K562 (cell line): ENCODE data around the gene B3GALT5. TPM values are rescaled to one million over a fixed set of nuclear protein-coding genes. Genes with fewer than 3 reads are reported as not detected.

Experiments
- ATAC-seq: fragments of 200-7000 bp; cut with Tn5 transposase; 3 replicates; pipeline ENCODE4 v1.9.1; 2020; ENCODE audit warnings: moderate library complexity
- BruUV-seq: library from RNA; stranded (reverse); fragments of 400-500 nt; replicated peaks from 2 replicates; lab custom pipeline; 2021; lab: Mats Ljungman, UMichigan
- CTCF ChIA-PET: fragments of 300-600 bp; formaldehyde crosslinking; extraction: SDS; loops from one replicate; lab custom pipeline; 2021; ENCODE audit warnings: low intra/inter-chr PET ratio; lab: Yijun Ruan, JAX
- POLR2A ChIA-PET: fragments of 300-600, 350-650 bp; sonication (Branson Sonifier 250); formaldehyde crosslinking; extraction: SDS; loops from one replicate; lab custom pipeline; 2021; ENCODE audit warnings: antibody characterized with exemption, inconsistent platforms; lab: Yijun Ruan, JAX
- DNase-seq, 4 experiments: peaks; one replicate each; pipeline versions ENCODE4 v3.0.0 to v3.0.0-alpha.2; 2011 to 2018; ENCODE audit warnings: low spot score in 3 of 4, mixed read lengths in 3 of 4; ENCODE audit errors: extremely low read depth in 1 of 4
- FAIRE-seq: peaks from 2 replicates; lab custom pipeline; 2011; peaks lifted over from hg19 to GRCh38; lab: Jason Lieb, UNC
- H2AFZ ChIP-seq: 2 replicates; pipeline ENCODE4 v1.6.0; 2011; ENCODE audit warnings: low read depth, low read length, control low read depth, inconsistent platforms
- H3K27ac ChIP-seq: fragments of 200-600 bp; 3 replicates; pipeline ENCODE4 v1.8.0; 2011; ENCODE audit warnings: low read depth, mild to moderate bottlenecking, control low read depth, inconsistent platforms, low read length, moderate library complexity, mixed read lengths; ENCODE audit errors: extremely low read depth
- H3K27me3 ChIP-seq, 2 experiments: fragments of 300-600 bp in 1 of 2; 2 replicates in 1 of 2; 3 replicates in 1 of 2; pipeline versions ENCODE4 v1.6.0 to v1.8.0; 2011; ENCODE audit warnings: inconsistent platforms in 2 of 2, low read length in 2 of 2, mild to moderate bottlenecking in 1 of 2, mixed read lengths in 1 of 2, moderate library complexity in 1 of 2; ENCODE audit not compliant: control insufficient read depth in 2 of 2, insufficient read depth in 2 of 2
- H3K36me3 ChIP-seq: fragments of 300-600 bp; 3 replicates; pipeline ENCODE4 v1.8.0; 2011; ENCODE audit warnings: mild to moderate bottlenecking, low read length, inconsistent platforms; ENCODE audit not compliant: control insufficient read depth, insufficient read depth
- H3K4me1 ChIP-seq, 2 experiments: fragments of 200-600 bp in 1 of 2; replicated peaks in 1 of 2; 2 replicates in 1 of 2; 3 replicates in 1 of 2; pipeline versions ENCODE4 v1.5.1 to v1.8.0; 2011; ENCODE audit warnings: inconsistent platforms in 2 of 2, low read length in 2 of 2, mild to moderate bottlenecking in 1 of 2, mixed read lengths in 1 of 2, moderate library complexity in 1 of 2; ENCODE audit not compliant: control insufficient read depth in 2 of 2, insufficient read depth in 2 of 2
- H3K4me2 ChIP-seq: 2 replicates; pipeline ENCODE4 v1.6.1; 2011; ENCODE audit warnings: low read length, control low read depth, inconsistent platforms, mixed read lengths; ENCODE audit not compliant: insufficient read depth
- H3K4me3 ChIP-seq: fragments of 200-600 bp; sonication (generic), shearing (Covaris generic); 2 replicates; pipeline ENCODE4 v1.5.1; 2016; ENCODE audit warnings: control low read depth, inconsistent platforms
- H3K79me2 ChIP-seq: fragments of 200-600 bp; 3 replicates; pipeline ENCODE4 v1.8.0; 2011; ENCODE audit warnings: low read length, inconsistent platforms; ENCODE audit not compliant: control insufficient read depth, insufficient read depth
- H3K9ac ChIP-seq, 2 experiments: 2 replicates each; pipeline versions ENCODE4 v1.6.0 to v1.6.1; 2011; ENCODE audit warnings: low read depth in 2 of 2, low read length in 2 of 2, control low read depth in 1 of 2, inconsistent platforms in 1 of 2, mild to moderate bottlenecking in 1 of 2, mixed read lengths in 1 of 2; ENCODE audit not compliant: insufficient read depth in 1 of 2
- H3K9me1 ChIP-seq: one replicate; pipeline ENCODE4 v1.6.0; 2011; ENCODE audit warnings: inconsistent platforms, mild to moderate bottlenecking, low read length, moderate library complexity; ENCODE audit not compliant: control insufficient read depth, insufficient read depth
- H3K9me3 ChIP-seq: replicated peaks from 2 replicates; pipeline ENCODE4 v1.5.1; 2011; ENCODE audit warnings: low read depth, low read length, inconsistent platforms; ENCODE audit not compliant: control insufficient read depth, insufficient read depth
- H4K20me1 ChIP-seq: replicated peaks from 2 replicates; pipeline ENCODE4 v1.6.1; 2011; ENCODE audit warnings: low read length, inconsistent platforms, mixed read lengths; ENCODE audit not compliant: control insufficient read depth, insufficient read depth
- CHD4 ChIP-seq: fragments of 200-600 bp; sonication (generic); IDR thresholded peaks from 3 replicates; pipeline ENCODE4 v1.6.1; 2012; ENCODE audit warnings: low read depth, mild to moderate bottlenecking, mixed read lengths, low read length, inconsistent platforms; ENCODE audit not compliant: insufficient read depth, insufficient replicate concordance, poor library complexity, severe bottlenecking
- FOXJ2 ChIP-seq: fragments of 200-800 bp; sonication (Bioruptor generic); IDR thresholded peaks from 2 replicates; pipeline ENCODE4 v1.6.1; 2016; ENCODE audit warnings: missing genetic modification characterization, missing compliant biosample characterization
- GABPB1 ChIP-seq: sonication (generic); formaldehyde crosslinking; IDR thresholded peaks from 2 replicates; pipeline ENCODE4 v1.8.0; 2022; ENCODE audit warnings: mild to moderate bottlenecking, missing genetic modification reagents
- GATAD2A ChIP-seq: fragments of 450-650 bp; IDR thresholded peaks from 2 replicates; pipeline ENCODE4 v1.6.1; 2017
- GTF2E2 ChIP-seq: fragments of 200-800 bp; sonication (Bioruptor generic); IDR thresholded peaks from 2 replicates; pipeline ENCODE4 v1.6.1; 2016; ENCODE audit warnings: missing genetic modification characterization, missing compliant biosample characterization
- REST ChIP-seq, 2 experiments: fragments of 450-650 bp; formaldehyde crosslinking in 1 of 2; IDR thresholded peaks; 2 replicates each; pipeline versions ENCODE4 v1.4.0 to v1.6.1; 2014 to 2020; ENCODE audit warnings: mild to moderate bottlenecking in 2 of 2, borderline replicate concordance in 1 of 2, low read depth in 1 of 2
- SMAD1 ChIP-seq: fragments of 150-350 bp; IDR thresholded peaks from 2 replicates; pipeline ENCODE4 v1.6.1; 2014; ENCODE audit warnings: low read length, low read depth; ENCODE audit not compliant: partially characterized antibody
- SRF ChIP-seq, 2 experiments: fragments of 250-450, 450-650 bp in 1 of 2; sonication (Bioruptor Pico) in 1 of 2; sonication (generic) in 1 of 2; formaldehyde crosslinking; IDR thresholded peaks; 2 replicates each; pipeline versions ENCODE4 v1.5.0 to v1.5.1; 2020 to 2022; ENCODE audit warnings: mild to moderate bottlenecking in 1 of 2, missing genetic modification reagents in 1 of 2
- ZNF695 ChIP-seq: fragments of 450-650 bp; formaldehyde crosslinking; IDR thresholded peaks from 2 replicates; pipeline ENCODE4 v1.4.0; 2020; ENCODE audit warnings: mild to moderate bottlenecking, moderate library complexity
- ZNF766 ChIP-seq: fragments of 200-800 bp; sonication (Bioruptor generic); conservative IDR thresholded peaks from 2 replicates; pipeline ENCODE4 v1.6.1; 2016; ENCODE audit warnings: missing genetic modification characterization, missing compliant biosample characterization
- WGBS: fragments of 100-300 bp; shearing (Covaris generic); methylation state at CpG from one replicate; pipeline ENCODE4 v1.1.6; 2016; ENCODE audit warnings: low coverage, mixed read lengths; ENCODE audit not compliant: insufficient coverage; ENCODE audit errors: missing lambda C conversion rate; 5-methylcytosine and 5-hydroxymethylcytosine counted together
- in situ Hi-C: fragments of 300-500 bp; cut with MboI; formaldehyde crosslinking; loops from 4 replicates; pipeline ENCODE4 v1.15.0; 2018; ENCODE audit warnings: inconsistent platforms, mixed read lengths
- intact Hi-C: fragments of 100-400 bp; cut with micrococcal nuclease; formaldehyde crosslinking; loops from 2 replicates; pipeline ENCODE4 v1.14.2; 2022
- polyA plus RNA-seq, 8 experiments: library from polyadenylated mRNA; depleted of rRNA in 4 of 8; stranded (reverse) in 5 of 8; unstranded in 3 of 8; fragments of >200 nt; fragmentation: Nextera tagmentation in 2 of 8; fragmentation: Illumina TruSeq in 1 of 8; extraction: Ambion mirVana in 2 of 8; extraction: Trizol in 1 of 8; gene quantifications; 2 replicates each; pipeline versions ENCODE4 v1.2.1 to v1.2.3, GENCODE V29; 2011 to 2014; ENCODE audit warnings: inconsistent platforms in 1 of 8, missing spikeins in 1 of 8
- total RNA-seq, 7 experiments: library from RNA; depleted of rRNA in 6 of 7; stranded (reverse); fragments of >200 nt in 6 of 7; fragmentation: Illumina TruSeq in 2 of 7; extraction: Trizol in 2 of 7; gene quantifications; 2 replicates each; pipeline versions ENCODE4 v1.2.1 to v1.2.3, GENCODE V29; 2011 to 2021; ENCODE audit warnings: low replicate concordance in 1 of 7
- TF ChIP-seq, protein P1 (sequence below): sonication (generic); formaldehyde crosslinking; IDR thresholded peaks from 2 replicates; pipeline ENCODE4 v1.8.1; 2022; ENCODE audit warnings: missing genetic modification reagents
- TF ChIP-seq, protein P2 (sequence below): fragments of 450-650 bp; IDR thresholded peaks from 2 replicates; pipeline ENCODE4 v1.6.1; 2014; ENCODE audit warnings: low read depth, mild to moderate bottlenecking, moderate library complexity, borderline replicate concordance

B3GALT5 gene
- total and polyA plus RNA-seq, 9 of the 15 experiments (the other 6 are each of a cell fraction or from before 2014, with no cell fraction given) = 0.02 TPM; not detected in 8

GRCh38 chr21:39712273-39712672 lies 99.5 kb downstream of the B3GALT5 start:
- Histone ChIP-seq H3K4me1 (no peaks in the 10 kb centered on the region), H3K4me2 (no peak overlapping the region), H3K27me3 (peaks cover 0 to 12% of the 10 kb centered on the region in 2 experiments; a peak in 1 of 5 replicates), H4K20me1 (no peaks in the 10 kb centered on the region), H3K36me3 (no peaks in the 10 kb centered on the region), H3K79me2 (no peaks in the 10 kb centered on the region), H3K4me3 (no peak overlapping the region), H3K9me3 (no peaks in the 10 kb centered on the region), H3K9ac (no peak overlapping the region), H3K27ac (no peak overlapping the region), H3K9me1 (no peaks in the 10 kb centered on the region), H2AFZ (no peak overlapping the region)
- no peak for ATAC-seq
- WGBS = 0% methylated on average over 7 of the region's 7 CpGs
- POLR2A ChIA-PET = no interaction called here
- no TSS peak for BruUV-seq
- no peak for FAIRE-seq
- intact Hi-C loops (no loop called here), in situ Hi-C loops (no loop called here)
- CTCF ChIA-PET = no interaction called here
- no peak for DNase-seq
- no peak for TF ChIP-seq CHD4
- no peak for TF ChIP-seq ZNF766 (CRISPR knock-in tag)
- TF ChIP-seq ZNF695 (CRISPR knock-in tag) = no peak
- TF ChIP-seq, protein P1, sequence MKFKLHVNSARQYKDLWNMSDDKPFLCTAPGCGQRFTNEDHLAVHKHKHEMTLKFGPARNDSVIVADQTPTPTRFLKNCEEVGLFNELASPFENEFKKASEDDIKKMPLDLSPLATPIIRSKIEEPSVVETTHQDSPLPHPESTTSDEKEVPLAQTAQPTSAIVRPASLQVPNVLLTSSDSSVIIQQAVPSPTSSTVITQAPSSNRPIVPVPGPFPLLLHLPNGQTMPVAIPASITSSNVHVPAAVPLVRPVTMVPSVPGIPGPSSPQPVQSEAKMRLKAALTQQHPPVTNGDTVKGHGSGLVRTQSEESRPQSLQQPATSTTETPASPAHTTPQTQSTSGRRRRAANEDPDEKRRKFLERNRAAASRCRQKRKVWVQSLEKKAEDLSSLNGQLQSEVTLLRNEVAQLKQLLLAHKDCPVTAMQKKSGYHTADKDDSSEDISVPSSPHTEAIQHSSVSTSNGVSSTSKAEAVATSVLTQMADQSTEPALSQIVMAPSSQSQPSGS (CRISPR knock-in tag) = no peak
- TF ChIP-seq, protein P2, sequence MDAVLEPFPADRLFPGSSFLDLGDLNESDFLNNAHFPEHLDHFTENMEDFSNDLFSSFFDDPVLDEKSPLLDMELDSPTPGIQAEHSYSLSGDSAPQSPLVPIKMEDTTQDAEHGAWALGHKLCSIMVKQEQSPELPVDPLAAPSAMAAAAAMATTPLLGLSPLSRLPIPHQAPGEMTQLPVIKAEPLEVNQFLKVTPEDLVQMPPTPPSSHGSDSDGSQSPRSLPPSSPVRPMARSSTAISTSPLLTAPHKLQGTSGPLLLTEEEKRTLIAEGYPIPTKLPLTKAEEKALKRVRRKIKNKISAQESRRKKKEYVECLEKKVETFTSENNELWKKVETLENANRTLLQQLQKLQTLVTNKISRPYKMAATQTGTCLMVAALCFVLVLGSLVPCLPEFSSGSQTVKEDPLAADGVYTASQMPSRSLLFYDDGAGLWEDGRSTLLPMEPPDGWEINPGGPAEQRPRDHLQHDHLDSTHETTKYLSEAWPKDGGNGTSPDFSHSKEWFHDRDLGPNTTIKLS = no peak
- no peak for TF ChIP-seq FOXJ2
- TF ChIP-seq GTF2E2 = no peak
- no peak for TF ChIP-seq SMAD1
- no peak for TF ChIP-seq GABPB1 (CRISPR knock-in tag)
- no peak for TF ChIP-seq GATAD2A
- TF ChIP-seq REST (IDR thresholded peaks at IDR 0.05; ENCODE audit: borderline replicate concordance) = no peak
- no peak for TF ChIP-seq REST (CRISPR knock-in tag; IDR thresholded peaks at IDR 0.05; ENCODE audit: low read depth)
- TF ChIP-seq SRF (CRISPR knock-in tag; IDR thresholded peaks at IDR 0.05) = no peak
